PC-3 (cell line): ENCODE data around the gene KCNJ3.

Experiments used
- CTCF ChIP-seq: fragments of 300-600 bp; sonication (generic); conservative IDR thresholded peaks from 2 replicates; pipeline ENCODE4 v1.5.1; 2017; ENCODE audit warnings: antibody characterized with exemption, low read depth, mild to moderate bottlenecking, low read length
- EZH2 ChIP-seq: fragments of 300-600 bp; sonication (generic); IDR thresholded peaks from one replicate; pipeline ENCODE4 v1.6.1; 2017; ENCODE audit warnings: antibody characterized with exemption, mild to moderate bottlenecking, low read length; ENCODE audit not compliant: unreplicated experiment

- TF ChIP-seq EZH2 (no peak), CTCF (no peak)
These were observed 10.7 kb downstream of the KCNJ3 start for GRCh38 chr2:154709215-154709614.
